GM19240 (cell line): ENCODE data around the gene PHACTR1.

Source experiments
- DNase-seq: peaks from one replicate; pipeline ENCODE4 v3.0.0; 2011; ENCODE audit warnings: low spot score; ENCODE audit not compliant: insufficient read length

PHACTR1 gene

GRCh38 chr6:13188306-13188705, 471.7 kb downstream of the PHACTR1 start:
- DNase-seq = no peak

DNA sequence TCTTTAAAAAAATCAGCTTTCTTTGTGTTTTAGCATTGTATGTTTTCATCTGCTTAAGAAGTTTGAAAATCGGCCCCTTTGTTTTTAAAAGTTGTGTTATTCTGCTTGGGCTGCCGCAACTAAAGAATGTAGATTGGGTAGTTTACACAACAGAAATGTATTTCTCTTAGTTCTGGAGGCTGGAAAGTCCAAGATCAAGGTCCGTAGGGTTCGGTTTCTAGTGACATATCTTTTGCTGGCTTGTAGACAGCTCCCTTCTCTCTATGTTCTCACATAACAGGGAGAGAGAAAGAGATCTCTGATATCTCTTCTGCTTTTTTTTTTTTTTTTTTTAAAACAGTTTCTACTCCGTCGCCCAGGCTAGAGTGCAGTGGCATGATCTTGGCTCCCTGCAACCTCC, 473.1 kb downstream of the PHACTR1 start:
- DNase-seq = no peak

GRCh38 chr6:13190376-13190775, 473.8 kb downstream of the PHACTR1 start:
- DNase-seq = no peak

DNA sequence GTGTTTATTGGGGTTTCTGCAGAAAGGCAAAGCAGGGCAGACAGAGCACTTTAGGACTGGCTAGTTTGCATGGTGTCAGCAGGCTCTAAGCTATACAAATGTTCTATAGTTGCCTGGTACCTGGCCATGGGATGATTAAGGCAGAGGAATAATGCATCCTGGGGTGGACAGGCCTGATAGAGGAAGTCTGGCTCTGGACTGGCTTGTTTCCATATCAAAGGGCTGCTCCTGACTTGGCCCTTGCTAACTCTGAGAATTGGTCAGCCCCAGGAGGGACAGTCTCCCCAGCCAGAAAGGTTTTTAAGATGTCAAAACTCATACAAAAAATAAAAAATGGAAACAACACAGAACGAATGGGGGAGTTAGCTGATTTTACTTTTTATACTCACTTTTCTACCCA, 474.9 kb downstream of the PHACTR1 start:
- no peak for DNase-seq

DNA sequence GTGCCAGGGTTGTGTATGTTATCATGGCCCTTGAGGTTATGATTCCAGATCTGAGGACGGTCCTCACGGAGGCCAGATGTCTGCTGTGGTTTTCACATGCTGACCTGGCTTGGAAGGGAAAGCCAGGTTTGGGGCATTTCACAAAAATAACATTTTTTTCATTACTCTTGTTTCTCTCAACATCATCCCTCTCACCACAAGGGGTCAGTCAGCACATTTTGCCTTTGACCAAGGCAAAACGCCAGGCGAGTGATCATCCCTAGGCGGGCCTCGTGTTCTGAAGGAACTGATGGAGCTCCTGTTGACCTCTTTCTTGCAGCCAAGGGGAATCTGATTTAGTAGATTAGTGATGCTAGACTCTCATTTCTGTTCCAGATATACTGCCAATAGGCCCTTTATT, 478.3 kb downstream of the PHACTR1 start:
- peak; percentile 71 for DNase-seq

GRCh38 chr6:13195803-13196202, 479.2 kb downstream of the PHACTR1 start:
- DNase-seq = no peak

DNA sequence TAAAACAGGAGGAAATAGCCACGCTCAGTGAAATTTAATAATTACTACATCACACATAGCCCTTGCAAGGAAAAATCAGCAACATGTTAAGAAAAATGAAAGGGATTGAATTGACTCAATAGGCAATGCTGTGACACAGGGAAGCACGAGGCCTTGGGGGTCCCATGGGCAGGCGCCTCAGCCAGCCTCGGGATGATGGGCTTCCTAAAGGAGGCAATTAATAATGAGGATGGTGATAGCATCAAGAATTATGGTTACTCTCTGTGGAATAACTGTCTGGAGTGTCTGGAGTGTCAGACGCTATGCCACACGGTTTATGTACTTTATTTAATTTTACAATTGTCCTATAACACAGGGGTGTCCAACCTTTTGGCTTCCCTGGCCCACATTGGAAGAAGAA, 481.6 kb downstream of the PHACTR1 start:
- DNase-seq = no peak

DNA sequence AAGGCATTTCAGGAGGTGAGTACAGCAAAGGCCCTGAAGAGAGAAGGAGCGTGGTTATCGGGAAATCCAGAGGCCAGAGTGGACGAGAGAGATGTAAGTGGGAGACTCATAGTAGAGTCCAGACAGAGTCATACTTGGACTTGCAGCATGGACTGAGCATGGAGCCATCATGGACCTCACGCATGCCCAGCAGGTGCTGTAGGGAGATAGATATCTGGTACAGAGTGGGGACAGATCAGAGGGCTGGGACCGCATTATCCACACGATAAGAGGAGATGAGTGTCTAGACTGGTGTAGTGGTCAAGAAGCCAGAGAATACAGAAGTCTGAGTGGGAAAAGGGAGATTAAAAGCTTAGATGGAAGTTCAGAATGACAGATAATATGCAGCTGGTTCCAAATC, 484.8 kb downstream of the PHACTR1 start:
- DNase-seq = no peak

- DNase-seq = no peak
Observed at GRCh38 chr6:13203145-13203544, 486.6 kb downstream of the PHACTR1 start.

DNA sequence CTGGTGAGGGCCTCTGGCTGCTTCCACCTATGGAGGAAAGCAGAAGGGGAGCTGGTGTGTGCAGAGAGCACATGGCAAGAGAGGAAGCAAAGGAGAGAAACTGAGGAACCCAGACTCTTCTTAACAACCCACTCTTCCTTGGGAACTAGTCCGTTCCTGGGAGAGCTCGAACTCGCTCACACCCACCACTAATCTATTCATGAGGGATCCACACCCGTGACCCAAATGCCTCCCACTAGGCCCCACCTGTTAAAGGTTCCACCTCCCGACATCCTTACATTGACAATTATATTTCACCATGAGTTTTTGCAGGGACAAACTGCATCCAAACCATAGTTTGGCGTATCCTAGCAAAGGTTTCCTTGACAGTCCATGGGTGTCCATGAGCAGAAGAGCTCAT, 488.5 kb downstream of the PHACTR1 start:
- DNase-seq = no peak

- DNase-seq = no peak
Observed at GRCh38 chr6:13212096-13212495, 495.5 kb downstream of the PHACTR1 start.

- no peak for DNase-seq
Observed at GRCh38 chr6:13212538-13212937, 496.0 kb downstream of the PHACTR1 start.

- DNase-seq = no peak
Observed at GRCh38 chr6:13215390-13215789, 498.8 kb downstream of the PHACTR1 start.

GRCh38 chr6:13216236-13217014, 499.9 kb downstream of the PHACTR1 start:
- no peak for DNase-seq

DNA sequence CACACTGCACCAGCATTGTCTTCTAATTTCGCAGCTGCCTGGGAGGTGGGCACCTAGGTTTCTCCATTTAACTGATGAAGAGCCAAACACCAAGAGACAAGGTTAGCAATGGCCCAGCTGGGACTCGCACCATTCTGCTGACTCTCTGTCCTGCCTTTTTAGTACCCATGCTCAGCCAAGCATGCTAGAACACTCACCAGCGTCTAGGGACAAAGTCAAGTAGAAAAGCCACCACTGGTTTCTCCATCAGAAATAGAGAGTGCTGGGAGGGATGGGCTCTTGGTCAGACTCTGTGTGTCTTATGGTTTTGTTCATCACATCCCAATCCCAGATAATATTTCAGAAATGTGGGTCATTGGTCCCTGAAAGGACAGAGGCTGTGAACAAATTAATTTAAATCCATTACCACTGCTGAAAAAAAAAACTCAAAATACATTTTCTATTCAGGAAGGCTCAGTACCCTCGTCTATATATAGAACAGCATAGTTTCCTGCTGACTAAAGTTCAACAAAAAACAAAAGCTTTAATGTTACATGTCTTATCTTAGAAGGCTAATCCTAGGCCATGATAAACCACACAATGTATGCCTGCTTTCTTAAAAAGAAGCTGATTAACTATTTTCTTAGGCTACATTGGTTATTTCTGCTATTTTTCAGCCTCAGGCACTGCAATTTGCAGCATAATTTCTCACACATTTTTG, 500.8 kb downstream of the PHACTR1 start:
- DNase-seq = no peak

GRCh38 chr6:13220266-13220665, 503.7 kb downstream of the PHACTR1 start:
- no peak for DNase-seq

GRCh38 chr6:13222048-13222447, 505.5 kb downstream of the PHACTR1 start:
- DNase-seq = no peak

DNA sequence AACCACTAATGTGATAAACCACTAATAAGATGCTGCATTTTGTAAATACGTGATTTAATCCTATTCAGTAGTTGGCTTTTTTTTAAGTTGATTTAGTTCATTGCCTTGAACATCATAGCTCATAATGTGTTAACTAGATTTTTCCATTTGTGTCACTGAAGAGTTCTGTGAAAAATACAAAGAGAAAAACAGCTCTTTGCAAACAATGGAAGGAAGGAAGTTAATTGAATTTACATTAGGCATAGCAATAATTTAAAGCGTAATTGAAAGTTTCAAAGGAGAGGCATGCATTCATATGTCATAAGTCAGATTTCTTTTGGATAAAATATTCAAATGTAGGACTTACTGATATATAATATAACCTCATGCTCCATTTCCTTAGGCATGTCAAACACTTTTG, 509.5 kb downstream of the PHACTR1 start:
- DNase-seq = no peak

- DNase-seq = no peak
Observed at GRCh38 chr6:13228264-13229204, 512.0 kb downstream of the PHACTR1 start.

- DNase-seq = peak; percentile 41
Observed at GRCh38 chr6:13229205-13230085, 512.9 kb downstream of the PHACTR1 start.

- no peak for DNase-seq
Observed at GRCh38 chr6:13233106-13233505, 516.5 kb downstream of the PHACTR1 start.
